ENCODE results near the gene RIMKLA. TPM values are rescaled to one million over a fixed set of nuclear protein-coding genes. Genes with fewer than 3 reads are reported as not detected.

The RIMKLA gene
- total RNA-seq, 2 experiments from 2014 or later, result 2.5 TPM

DNA sequence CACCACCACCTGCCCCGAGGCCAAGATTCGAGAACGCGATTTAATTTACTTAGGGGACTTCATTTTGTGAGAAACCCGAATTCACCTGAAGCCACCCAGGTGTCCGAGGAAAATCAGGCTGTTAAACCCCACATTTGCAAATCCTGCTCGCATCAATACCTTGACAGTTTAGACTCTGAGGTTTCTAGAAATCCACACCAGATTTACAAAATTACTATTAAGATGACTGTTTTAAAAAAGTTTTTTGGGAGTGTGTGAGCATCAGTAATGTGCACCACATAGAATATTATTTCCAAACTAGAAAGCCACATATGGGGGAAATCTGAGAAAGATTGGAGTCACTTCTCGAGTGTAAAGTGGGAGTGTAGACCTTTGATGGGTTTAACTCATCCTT is 685 bp downstream of the RIMKLA start:
- POLR2A ChIA-PET, result no interaction called here
- H3K36me3 Mint-ChIP-seq (ENCODE audit: low read depth), result no peaks in the 10 kb centered on the region
- H3K9me3 Mint-ChIP-seq (ENCODE audit: insufficient read depth), result no peaks in the 10 kb centered on the region
- DNase-seq (no peak), ATAC-seq (no peak)
- CTCF ChIA-PET, result no interaction called here
- peaks cover 8% of the 10 kb centered on the region for H3K4me1 Mint-ChIP-seq (ENCODE audit: low read depth)
- H3K27me3 Mint-ChIP-seq (ENCODE audit: low read depth), result peaks cover 48% of the 10 kb centered on the region
- H3K27ac Mint-ChIP-seq, result no peak overlapping the region
- H3K4me3 Mint-ChIP-seq, result peak overlapping the region; percentile 70

DNA sequence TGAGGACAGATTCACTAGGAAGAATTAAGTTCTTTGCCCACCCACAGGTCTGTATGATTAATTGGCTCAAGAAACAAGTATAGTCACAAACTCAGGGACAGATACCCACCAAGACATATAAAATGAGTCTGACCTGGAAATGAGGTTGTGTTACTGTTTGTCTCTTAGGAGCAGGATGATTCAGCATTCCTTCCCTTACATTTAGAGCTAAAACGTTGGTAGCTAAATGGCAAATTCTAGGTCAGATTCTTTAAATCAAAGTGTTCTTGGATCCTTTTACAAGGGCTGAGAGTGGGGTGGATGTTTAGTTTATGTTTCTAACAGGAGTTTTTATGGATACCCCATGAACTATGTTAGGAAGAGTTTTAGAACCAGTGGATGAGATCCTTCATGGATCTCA is 4.7 kb downstream of the RIMKLA start:
- ATAC-seq, result no peak
- no peak overlapping the region for H3K4me3 Mint-ChIP-seq
- H3K9me3 Mint-ChIP-seq (ENCODE audit: insufficient read depth), result no peaks in the 10 kb centered on the region
- peaks cover 27% of the 10 kb centered on the region for H3K27me3 Mint-ChIP-seq (ENCODE audit: low read depth)
- H3K27ac Mint-ChIP-seq, result no peak overlapping the region
- ChIA-PET CTCF (interaction anchor here (0.7 kb wide), 1 partner anchor 16 kb away, joined by 3 read pairs; no protein-coding TSS in a partner anchor), POLR2A (no interaction called here)
- no peaks in the 10 kb centered on the region for H3K36me3 Mint-ChIP-seq (ENCODE audit: low read depth)
- H3K4me1 Mint-ChIP-seq (ENCODE audit: low read depth), result peaks cover 4% of the 10 kb centered on the region
- no peak for DNase-seq

DNA sequence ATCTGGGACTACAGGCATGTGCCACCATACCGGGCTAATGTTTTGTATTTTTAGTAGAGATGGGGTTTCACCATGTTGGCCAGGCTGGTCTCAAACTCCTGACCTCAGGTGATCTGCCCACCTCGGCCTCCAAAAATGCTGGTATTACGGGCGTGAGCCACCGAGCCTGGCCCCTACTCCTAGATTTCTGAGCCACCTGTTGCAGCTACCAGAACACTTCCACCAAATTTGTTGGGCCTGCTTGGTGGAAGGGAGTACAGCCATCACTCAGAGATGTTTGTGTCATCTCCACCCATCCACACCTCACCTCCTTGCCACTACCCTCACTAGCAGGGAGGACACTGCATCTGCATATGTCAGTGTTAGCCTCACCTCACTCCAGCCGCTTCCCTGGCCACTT is 5.5 kb downstream of the RIMKLA start:
- H3K4me1 Mint-ChIP-seq (ENCODE audit: low read depth), result peaks cover 3% of the 10 kb centered on the region
- no peak overlapping the region for H3K27ac Mint-ChIP-seq
- no peak for ATAC-seq
- peaks cover 24% of the 10 kb centered on the region for H3K27me3 Mint-ChIP-seq (ENCODE audit: low read depth)
- POLR2A ChIA-PET, result no interaction called here
- no peak for DNase-seq
- no peak overlapping the region for H3K4me3 Mint-ChIP-seq
- CTCF ChIA-PET, result no interaction called here
- H3K36me3 Mint-ChIP-seq (ENCODE audit: low read depth), result no peaks in the 10 kb centered on the region
- H3K9me3 Mint-ChIP-seq (ENCODE audit: insufficient read depth), result no peaks in the 10 kb centered on the region

DNA sequence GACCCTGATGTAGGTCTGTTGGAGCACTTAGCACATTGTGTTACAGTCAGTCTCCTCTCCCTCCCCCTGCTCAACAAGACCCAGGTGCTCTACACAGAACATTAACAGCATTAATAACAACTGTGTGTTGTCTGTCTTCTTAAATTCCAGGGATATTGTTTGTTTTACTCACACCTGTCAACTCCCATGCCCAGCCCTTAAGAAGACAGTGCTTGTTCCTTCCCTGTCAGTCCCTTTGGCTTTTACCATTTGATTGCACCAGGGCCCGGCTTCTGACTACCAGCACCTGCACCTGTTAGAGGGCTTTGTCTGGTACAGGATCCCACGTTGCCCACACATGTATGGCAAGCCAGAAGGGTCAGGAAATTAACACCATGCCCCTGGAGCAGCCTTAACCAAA is 11.7 kb downstream of the RIMKLA start:
- DNase-seq (no peak), ATAC-seq (no peak)
- no peaks in the 10 kb centered on the region for H3K9me3 Mint-ChIP-seq (ENCODE audit: insufficient read depth)
- ChIA-PET POLR2A (no interaction called here), CTCF (interaction anchor here (1.0 to 1.4 kb wide), 2 partner anchors 219 to 245 kb away, joined by 3 read pairs; no protein-coding TSS in a partner anchor)
- H3K27me3 Mint-ChIP-seq (ENCODE audit: low read depth), result no peaks in the 10 kb centered on the region
- H3K27ac Mint-ChIP-seq, result no peak overlapping the region
- peaks cover 5% of the 10 kb centered on the region for H3K4me1 Mint-ChIP-seq (ENCODE audit: low read depth)
- no peak overlapping the region for H3K4me3 Mint-ChIP-seq
- no peaks in the 10 kb centered on the region for H3K36me3 Mint-ChIP-seq (ENCODE audit: low read depth)

DNA sequence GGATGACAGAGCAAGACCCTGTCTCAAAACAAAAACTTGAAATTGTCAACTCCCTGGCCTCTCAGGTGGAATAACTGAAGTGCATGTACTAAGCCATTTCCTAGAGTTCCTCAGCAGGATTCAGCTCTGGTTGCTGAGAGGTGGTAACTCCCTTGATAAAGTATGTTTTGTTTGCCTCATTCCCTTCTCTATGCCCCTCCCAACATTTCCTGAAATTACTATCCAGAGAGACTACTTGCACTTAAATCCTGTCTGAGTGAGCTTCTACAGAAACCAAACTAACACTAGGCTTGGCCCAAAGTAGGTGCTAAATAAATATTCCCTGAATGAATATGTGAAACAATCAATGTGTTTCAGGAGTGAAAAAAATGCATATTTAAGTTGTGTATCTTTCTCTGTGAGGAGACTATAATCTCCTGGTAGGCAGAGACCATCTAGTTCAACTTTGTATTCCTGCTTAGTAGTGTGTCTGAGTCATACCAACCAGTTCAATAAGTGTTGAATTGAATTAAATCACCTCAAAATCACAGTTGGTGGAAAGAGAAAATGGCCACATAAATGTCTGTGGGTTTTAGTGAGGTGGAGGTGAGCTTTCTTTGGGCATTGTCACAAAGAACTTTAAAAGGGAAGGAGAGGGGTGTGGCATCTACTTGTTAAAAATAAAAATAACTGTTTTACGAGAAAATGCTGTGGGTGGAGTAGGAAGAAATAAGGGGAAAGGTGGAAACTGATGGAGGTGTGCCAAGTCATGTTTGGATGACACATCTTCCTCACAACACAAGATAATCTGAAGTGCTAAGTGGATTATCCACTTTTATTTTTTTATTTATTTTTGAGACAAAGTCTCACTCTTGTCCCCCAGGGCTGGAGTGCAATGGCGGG is 12.6 kb downstream of the RIMKLA start:
- no peaks in the 10 kb centered on the region for H3K9me3 Mint-ChIP-seq (ENCODE audit: insufficient read depth)
- DNase-seq (no peak), ATAC-seq (no peak)
- ChIA-PET CTCF (no interaction called here), POLR2A (no interaction called here)
- H3K4me3 Mint-ChIP-seq, result no peak overlapping the region
- no peak overlapping the region for H3K27ac Mint-ChIP-seq
- H3K36me3 Mint-ChIP-seq (ENCODE audit: low read depth), result no peaks in the 10 kb centered on the region
- H3K27me3 Mint-ChIP-seq (ENCODE audit: low read depth), result no peaks in the 10 kb centered on the region
- peaks cover 5% of the 10 kb centered on the region for H3K4me1 Mint-ChIP-seq (ENCODE audit: low read depth)

DNA sequence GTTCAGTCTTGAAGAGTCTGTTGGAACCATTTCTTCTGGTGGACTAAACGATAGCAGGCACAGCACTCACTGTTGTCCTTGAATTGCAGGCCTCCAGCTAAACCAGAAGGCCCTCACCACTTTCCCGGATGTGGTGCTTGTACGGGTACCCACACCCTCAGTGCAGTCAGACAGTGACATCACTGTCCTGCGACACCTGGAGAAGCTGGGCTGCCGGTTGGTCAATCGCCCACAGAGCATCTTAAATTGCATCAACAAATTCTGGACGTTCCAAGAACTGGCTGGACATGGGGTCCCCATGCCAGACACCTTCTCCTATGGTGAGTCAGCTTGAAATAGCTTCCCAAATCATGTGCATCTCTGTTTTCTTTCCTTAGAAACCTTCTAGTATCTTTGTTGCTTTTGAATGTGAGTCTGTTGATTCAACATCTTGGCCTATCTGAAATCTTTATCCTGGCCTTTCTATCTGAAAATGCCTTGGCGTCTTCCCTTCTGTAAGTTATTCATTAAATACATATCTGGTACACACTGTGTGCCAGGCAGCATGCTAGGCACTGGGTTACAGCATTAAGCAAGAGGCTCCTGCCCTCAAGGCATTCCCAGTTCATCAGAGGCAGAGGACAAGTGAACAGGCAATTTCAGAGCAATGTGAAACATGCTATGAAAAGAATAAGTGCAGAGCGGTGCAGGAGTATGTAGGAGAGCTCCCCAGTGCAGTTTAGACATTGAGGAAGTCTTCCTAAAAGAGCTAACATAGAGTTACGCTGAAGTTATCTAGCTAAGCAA is 18.9 kb downstream of the RIMKLA start:
- Mint-ChIP-seq H3K9me3 (ENCODE audit: insufficient read depth) (no peaks in the 10 kb centered on the region), H3K36me3 (ENCODE audit: low read depth) (no peaks in the 10 kb centered on the region), H3K27ac (no peak overlapping the region), H3K27me3 (ENCODE audit: low read depth) (no peaks in the 10 kb centered on the region), H3K4me1 (ENCODE audit: low read depth) (no peaks in the 10 kb centered on the region), H3K4me3 (no peak overlapping the region)
- no peak for ATAC-seq
- POLR2A ChIA-PET, result no interaction called here
- CTCF ChIA-PET, result no interaction called here
- no peak for DNase-seq

DNA sequence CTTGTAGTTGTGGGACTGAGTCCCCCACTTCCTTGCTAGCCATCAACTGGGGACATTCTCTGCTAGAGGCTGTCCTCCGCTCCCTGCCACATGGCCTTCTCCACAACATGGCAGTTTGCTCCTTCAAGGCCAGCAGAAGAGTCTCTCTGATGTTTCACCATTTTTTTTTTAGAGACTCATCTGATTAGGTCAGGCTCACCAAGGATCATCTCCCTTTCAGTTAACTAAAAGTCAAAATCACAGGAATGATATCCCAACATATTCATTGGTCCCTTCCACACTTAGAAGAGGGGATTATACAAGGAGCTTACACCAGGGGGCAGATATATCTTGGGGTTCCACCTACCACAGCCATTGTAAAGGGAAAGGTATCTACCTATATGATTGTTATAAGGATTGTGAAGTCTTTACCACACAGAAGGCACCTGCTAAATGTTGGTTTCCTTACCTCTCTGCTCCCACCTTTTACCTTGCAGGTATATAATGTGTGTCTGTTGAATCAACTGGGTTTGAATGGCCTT is 23.3 kb downstream of the RIMKLA start:
- no peaks in the 10 kb centered on the region for H3K9me3 Mint-ChIP-seq (ENCODE audit: insufficient read depth)
- no peaks in the 10 kb centered on the region for H3K4me1 Mint-ChIP-seq (ENCODE audit: low read depth)
- POLR2A ChIA-PET, result no interaction called here
- CTCF ChIA-PET, result interaction anchor here (0.7 kb wide), 1 partner anchor 141 kb away, joined by 4 read pairs; no protein-coding TSS in a partner anchor
- DNase-seq (no peak), ATAC-seq (no peak)
- H3K4me3 Mint-ChIP-seq, result no peak overlapping the region
- H3K36me3 Mint-ChIP-seq (ENCODE audit: low read depth), result no peaks in the 10 kb centered on the region
- no peaks in the 10 kb centered on the region for H3K27me3 Mint-ChIP-seq (ENCODE audit: low read depth)
- no peak overlapping the region for H3K27ac Mint-ChIP-seq

DNA sequence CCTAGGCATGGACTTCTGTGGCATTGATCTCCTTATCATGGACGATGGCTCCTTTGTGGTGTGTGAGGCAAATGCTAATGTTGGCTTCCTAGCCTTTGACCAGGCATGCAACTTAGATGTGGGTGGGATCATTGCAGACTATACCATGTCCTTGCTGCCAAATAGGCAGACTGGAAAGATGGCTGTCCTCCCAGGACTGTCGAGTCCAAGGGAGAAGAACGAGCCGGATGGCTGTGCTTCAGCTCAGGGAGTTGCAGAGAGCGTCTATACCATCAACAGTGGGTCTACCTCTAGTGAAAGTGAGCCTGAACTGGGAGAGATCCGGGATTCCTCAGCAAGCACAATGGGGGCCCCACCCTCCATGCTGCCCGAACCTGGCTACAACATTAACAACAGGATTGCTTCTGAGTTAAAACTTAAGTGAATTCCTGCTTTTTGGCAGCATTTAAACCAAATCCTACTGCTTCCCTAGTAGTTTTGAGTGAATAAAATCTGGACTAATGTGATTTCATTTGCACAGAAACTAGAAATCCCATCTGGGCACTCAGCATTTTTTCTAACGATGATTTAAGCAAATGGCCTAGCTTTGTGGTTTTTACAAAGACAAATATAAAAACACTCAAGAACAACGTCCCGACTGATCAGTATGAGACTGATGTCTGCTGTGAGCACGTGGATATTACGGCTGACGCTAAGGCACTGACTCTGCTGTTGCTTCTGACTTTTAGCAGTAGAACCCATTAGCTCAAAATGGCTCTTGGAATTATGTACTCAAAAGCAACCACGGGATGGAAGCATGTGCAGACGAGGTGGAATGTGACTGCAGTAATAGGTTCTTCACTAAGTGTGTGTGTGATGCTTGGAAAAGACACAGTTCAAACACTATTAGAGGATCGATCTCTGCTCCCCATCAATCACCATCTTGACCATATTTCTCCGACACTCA is 34.2 kb downstream of the RIMKLA start:
- no peaks in the 10 kb centered on the region for H3K9me3 Mint-ChIP-seq (ENCODE audit: insufficient read depth)
- no peaks in the 10 kb centered on the region for H3K27me3 Mint-ChIP-seq (ENCODE audit: low read depth)
- H3K27ac Mint-ChIP-seq, result no peak overlapping the region
- no peaks in the 10 kb centered on the region for H3K36me3 Mint-ChIP-seq (ENCODE audit: low read depth)
- H3K4me3 Mint-ChIP-seq, result no peak overlapping the region
- ChIA-PET CTCF (no interaction called here), POLR2A (no interaction called here)
- ATAC-seq (no peak), DNase-seq (no peak)
- no peaks in the 10 kb centered on the region for H3K4me1 Mint-ChIP-seq (ENCODE audit: low read depth)

DNA sequence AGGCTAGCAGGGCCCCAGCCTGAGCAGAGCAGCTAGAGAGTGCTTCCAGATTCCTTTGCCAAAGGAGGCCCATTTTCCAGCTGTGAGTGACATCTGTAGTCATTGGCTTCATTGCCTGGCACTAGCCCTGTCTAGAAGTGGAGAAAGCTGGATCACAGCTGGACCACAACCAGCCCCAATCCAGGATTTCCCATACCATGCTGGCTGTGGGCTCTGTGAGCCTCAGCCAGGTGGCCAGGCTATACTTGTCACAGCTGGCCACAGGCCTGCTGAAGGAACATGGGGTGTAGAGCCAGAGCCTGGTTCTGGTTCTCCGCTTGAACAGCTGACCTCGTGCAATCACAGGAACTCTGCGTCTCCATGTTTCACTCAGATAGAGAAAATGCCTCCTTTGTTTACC is 36.6 kb downstream of the RIMKLA start:
- H3K4me1 Mint-ChIP-seq (ENCODE audit: low read depth), result no peaks in the 10 kb centered on the region
- POLR2A ChIA-PET, result no interaction called here
- no peak overlapping the region for H3K4me3 Mint-ChIP-seq
- CTCF ChIA-PET, result no interaction called here
- no peak overlapping the region for H3K27ac Mint-ChIP-seq
- H3K36me3 Mint-ChIP-seq (ENCODE audit: low read depth), result no peaks in the 10 kb centered on the region
- DNase-seq (no peak), ATAC-seq (no peak)
- H3K9me3 Mint-ChIP-seq (ENCODE audit: insufficient read depth), result no peaks in the 10 kb centered on the region
- H3K27me3 Mint-ChIP-seq (ENCODE audit: low read depth), result peaks cover 2% of the 10 kb centered on the region

DNA sequence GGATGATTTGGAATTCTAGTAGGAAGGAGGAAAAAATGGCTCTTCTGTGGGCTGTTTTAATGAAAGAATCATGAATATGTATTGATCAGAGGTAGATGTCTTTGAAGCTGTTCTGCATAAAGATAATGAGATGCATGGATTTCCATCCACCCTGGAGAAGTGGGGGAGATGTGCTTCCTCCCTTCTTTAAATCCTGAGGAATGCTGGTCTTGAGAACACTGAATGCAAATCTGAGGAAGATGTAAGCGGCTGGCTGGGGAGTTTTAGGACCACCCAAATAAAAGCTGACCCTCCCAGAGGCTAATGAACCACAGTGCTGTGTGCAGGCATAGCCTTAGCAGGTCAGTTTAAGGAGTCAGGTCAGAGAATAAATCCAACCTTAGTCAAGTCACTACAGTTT is 37.9 kb downstream of the RIMKLA start:
- Mint-ChIP-seq H3K4me3 (no peak overlapping the region), H3K4me1 (ENCODE audit: low read depth) (no peaks in the 10 kb centered on the region), H3K27me3 (ENCODE audit: low read depth) (peaks cover 2% of the 10 kb centered on the region), H3K9me3 (ENCODE audit: insufficient read depth) (no peaks in the 10 kb centered on the region), H3K36me3 (ENCODE audit: low read depth) (no peaks in the 10 kb centered on the region), H3K27ac (no peak overlapping the region)
- POLR2A ChIA-PET, result no interaction called here
- ATAC-seq (no peak), DNase-seq (no peak)
- CTCF ChIA-PET, result no interaction called here

DNA sequence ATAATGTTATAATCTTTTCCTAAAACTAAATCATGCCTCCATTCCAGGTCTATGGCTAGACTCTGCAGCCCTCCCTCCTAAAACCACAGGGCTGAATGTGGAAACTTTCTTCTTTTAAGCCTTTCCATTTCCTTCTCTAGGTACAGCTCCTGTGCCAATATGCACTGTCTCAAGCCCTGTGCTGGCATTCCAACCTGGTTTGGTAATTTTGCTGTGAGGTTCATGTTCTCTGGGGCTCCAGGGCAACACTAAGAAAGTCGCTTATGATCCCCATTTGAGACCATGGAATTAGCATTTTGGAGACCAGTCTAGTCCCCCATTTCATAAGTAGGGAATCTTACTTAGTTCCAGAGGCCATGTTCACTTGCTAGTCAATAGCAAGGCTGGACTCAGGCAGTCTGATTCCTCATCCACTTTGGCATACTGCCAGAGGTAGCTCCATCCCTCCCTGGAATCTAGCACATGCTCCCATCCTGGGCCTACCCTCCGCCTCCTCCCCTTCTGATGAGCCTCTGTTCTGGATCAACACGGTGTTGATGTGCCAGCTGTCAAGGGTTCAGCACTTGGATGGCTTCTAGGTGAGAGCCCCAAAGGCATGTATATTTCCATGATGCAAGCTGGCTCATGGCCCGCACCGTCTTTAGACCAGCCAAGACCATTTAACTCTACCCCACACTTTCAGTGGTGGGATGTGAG is 38.7 kb downstream of the RIMKLA start:
- ChIA-PET POLR2A (no interaction called here), CTCF (no interaction called here)
- DNase-seq, result no peak
- no peak for ATAC-seq
- Mint-ChIP-seq H3K27ac (no peak overlapping the region), H3K4me1 (ENCODE audit: low read depth) (no peaks in the 10 kb centered on the region), H3K9me3 (ENCODE audit: insufficient read depth) (no peaks in the 10 kb centered on the region), H3K36me3 (ENCODE audit: low read depth) (no peaks in the 10 kb centered on the region), H3K27me3 (ENCODE audit: low read depth) (peaks cover 2% of the 10 kb centered on the region), H3K4me3 (no peak overlapping the region)
